Subcutaneous abdominal adipose tissue (tissue), 5 donors: ENCODE results near the gene TSC2.
"Not testable (repeated sequence)": the region's sequence is repeated elsewhere in the genome, so short reads cannot be mapped to it uniquely, and the experiment has no call there.

ENCODE experiments used
- H3K27ac ChIP-seq: one replicate; pipeline ENCODE4 v1.7.0; 2013; ENCODE audit warnings: low read depth, mild to moderate bottlenecking, inconsistent platforms, low read length, moderate library complexity
- H3K27me3 ChIP-seq, 5 donors: one replicate each; pipeline ENCODE4 v1.7.0; 2013; ENCODE audit warnings: low read length in 5 of 5, inconsistent platforms in 1 of 5; ENCODE audit not compliant: control insufficient read depth in 5 of 5, insufficient read depth in 4 of 5
- H3K36me3 ChIP-seq, 5 donors: one replicate each; pipeline ENCODE4 v1.7.0; 2013; ENCODE audit warnings: low read length in 5 of 5; ENCODE audit not compliant: control insufficient read depth in 5 of 5, insufficient read depth in 5 of 5
- H3K4me1 ChIP-seq, 5 donors: one replicate each; pipeline ENCODE4 v1.7.0; 2013; ENCODE audit warnings: low read length in 5 of 5, mild to moderate bottlenecking in 3 of 5, moderate library complexity in 1 of 5; ENCODE audit not compliant: control insufficient read depth in 5 of 5, insufficient read depth in 5 of 5
- H3K4me3 ChIP-seq, 5 donors: one replicate each; pipeline ENCODE4 v1.7.0; 2013; ENCODE audit warnings: low read length in 5 of 5, low read depth in 1 of 5
- H3K9ac ChIP-seq, 5 donors: one replicate each; pipeline ENCODE4 v1.7.0; 2013; ENCODE audit warnings: low read length in 5 of 5, mild to moderate bottlenecking in 4 of 5, moderate library complexity in 3 of 5
- H3K9me3 ChIP-seq, 5 donors: one replicate each; pipeline ENCODE4 v1.7.0; 2013; ENCODE audit warnings: low read length in 5 of 5; ENCODE audit not compliant: control insufficient read depth in 5 of 5
- donor health status: healthy.
- donor health status: healthy.
- donor health status: healthy.
- donor health status: healthy.
- donor health status: healthy.

TSC2 gene

DNA sequence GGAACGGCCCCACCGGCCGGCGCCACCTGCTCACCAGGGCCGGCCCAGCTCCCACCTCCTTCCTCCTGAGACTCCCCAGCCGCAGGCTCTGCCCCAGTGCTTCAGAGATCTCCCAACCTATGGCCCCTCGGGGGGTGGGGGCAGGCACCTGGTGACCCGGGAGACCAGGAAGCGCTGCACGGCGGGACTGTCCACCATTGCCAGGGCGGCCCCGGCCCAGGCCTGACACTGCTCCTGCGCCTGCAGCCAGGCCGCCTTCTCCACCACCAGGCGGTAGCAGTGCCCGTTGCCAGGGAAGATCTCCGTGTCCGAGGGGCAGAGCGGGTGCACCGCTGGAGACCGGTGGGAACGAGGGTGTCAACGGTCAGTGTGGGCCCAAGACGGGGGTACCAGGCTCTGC lies 69.6 kb downstream of the TSC2 start:
- peaks cover 0 to 28% (median 13%) of the 10 kb centered on the region in 5 donors for H3K36me3 ChIP-seq
- not testable (repeated sequence) for H3K9me3 ChIP-seq, H3K27ac ChIP-seq, H3K4me3 ChIP-seq, H3K9ac ChIP-seq, H3K27me3 ChIP-seq
- peaks cover 0 to 13% (median 6%) of the 10 kb centered on the region in 5 donors for H3K4me1 ChIP-seq

DNA sequence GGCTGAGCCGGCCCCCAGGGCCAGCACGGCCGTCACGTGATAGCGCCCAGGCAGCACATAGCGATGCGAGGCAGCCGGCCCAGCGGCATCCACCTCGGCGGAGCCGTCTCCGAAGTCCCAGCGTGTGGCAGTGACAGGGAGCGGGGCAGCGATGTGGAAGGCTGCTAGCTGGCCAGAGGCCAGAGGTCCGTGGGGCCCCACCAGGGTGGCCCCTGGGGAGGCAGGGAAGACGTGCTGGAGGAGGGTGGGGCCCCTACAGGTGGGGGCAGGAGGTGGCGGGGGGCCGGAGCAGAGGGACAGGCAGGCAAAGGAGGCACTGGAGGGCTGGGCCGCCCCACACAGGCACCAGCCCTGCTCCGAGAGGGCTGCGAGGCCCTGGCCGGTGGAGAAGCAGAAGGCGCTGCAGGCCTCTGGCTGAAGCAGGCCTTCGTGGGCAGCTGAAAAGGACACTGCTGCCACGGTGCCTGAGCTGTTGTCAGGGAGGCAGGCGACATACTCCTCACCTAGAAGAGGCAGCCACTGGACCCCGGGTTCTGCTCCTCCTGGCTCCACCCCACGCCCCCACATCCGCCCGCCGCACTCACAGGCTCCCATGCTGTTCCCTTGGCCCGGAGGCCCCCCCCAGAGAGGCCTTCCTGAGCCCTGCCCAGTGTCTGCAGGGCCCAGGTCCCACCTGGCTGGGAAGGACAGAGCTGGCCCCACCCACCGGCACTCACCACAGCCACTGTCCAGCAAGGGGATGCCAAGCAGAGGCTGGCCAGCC lies 70.4 kb downstream of the TSC2 start:
- not testable (repeated sequence) for H3K27ac ChIP-seq, H3K9me3 ChIP-seq, H3K27me3 ChIP-seq, H3K4me3 ChIP-seq, H3K9ac ChIP-seq
- H3K36me3 ChIP-seq = peaks cover 0 to 23% (median 10%) of the 10 kb centered on the region in 5 donors
- H3K4me1 ChIP-seq = peaks cover 2 to 21% (median 10%) of the 10 kb centered on the region in 5 donors

- not testable (repeated sequence) for H3K36me3 ChIP-seq, H3K9ac ChIP-seq, H3K27ac ChIP-seq, H3K4me3 ChIP-seq, H3K27me3 ChIP-seq, H3K9me3 ChIP-seq
- H3K4me1 ChIP-seq = peaks cover 2 to 51% (median 36%) of the 10 kb centered on the region in 5 donors
Observed at GRCh38 chr16:2121325-2121724, 73.5 kb downstream of the TSC2 start.

GRCh38 chr16:2121853-2122252 lies 74.1 kb downstream of the TSC2 start:
- peak overlapping the region in 1 of 5 donors; percentile 25 for H3K9ac ChIP-seq
- H3K27me3 ChIP-seq = no peaks in the 10 kb centered on the region
- no peak overlapping the region for H3K27ac ChIP-seq
- H3K4me3 ChIP-seq = no peak overlapping the region
- no peaks in the 10 kb centered on the region for H3K9me3 ChIP-seq
- peaks cover 2 to 56% (median 41%) of the 10 kb centered on the region in 5 donors for H3K4me1 ChIP-seq
- no peaks in the 10 kb centered on the region for H3K36me3 ChIP-seq

- Histone ChIP-seq H3K4me3 (no peak overlapping the region), H3K9me3 (no peaks in the 10 kb centered on the region), H3K4me1 (peaks cover 2 to 57% (median 47%) of the 10 kb centered on the region in 5 donors), H3K27me3 (no peaks in the 10 kb centered on the region), H3K9ac (no peak overlapping the region), H3K27ac (no peak overlapping the region), H3K36me3 (no peaks in the 10 kb centered on the region)
Observed at GRCh38 chr16:2122429-2122828, 74.6 kb downstream of the TSC2 start.

DNA sequence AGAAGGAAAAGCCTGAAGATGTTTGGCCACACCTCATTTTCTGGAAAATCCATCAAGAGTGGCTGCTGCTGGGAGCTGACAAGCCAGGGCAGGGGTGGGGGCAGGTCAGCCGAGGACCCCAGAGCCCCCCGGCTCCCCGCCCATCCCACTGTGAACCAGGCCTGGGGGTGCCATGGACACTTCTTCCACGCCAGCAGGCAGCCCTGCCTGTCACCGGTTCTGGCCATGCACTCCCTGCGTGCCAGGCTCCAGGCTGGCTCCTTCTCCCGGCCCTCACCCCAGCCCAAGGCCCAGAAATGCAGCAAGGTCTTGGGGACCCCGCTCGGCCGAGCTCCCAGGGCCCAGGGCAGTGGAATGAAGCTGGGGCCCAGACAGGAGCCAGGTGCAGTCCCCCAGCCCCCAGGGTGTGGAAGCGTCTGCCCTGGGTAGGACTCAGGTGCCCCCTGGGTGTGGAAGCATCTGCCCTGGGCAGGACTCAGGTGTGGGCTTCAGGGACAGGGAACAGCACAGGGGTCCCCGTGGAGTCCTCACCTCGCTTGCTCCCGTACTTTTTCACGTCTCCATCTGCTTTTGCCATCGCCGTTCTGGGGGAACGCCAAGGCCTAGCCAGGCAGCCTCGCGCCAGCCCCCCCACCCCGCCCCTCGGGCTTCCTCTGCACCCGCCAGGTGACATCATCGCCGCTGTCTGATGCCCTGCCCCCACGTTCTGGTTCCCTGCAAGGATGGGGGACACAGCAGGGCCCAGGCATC lies 75.3 kb downstream of the TSC2 start:
- not testable (repeated sequence) for H3K27me3 ChIP-seq, H3K9me3 ChIP-seq, H3K27ac ChIP-seq, H3K4me3 ChIP-seq, H3K36me3 ChIP-seq, H3K9ac ChIP-seq
- H3K4me1 ChIP-seq = peaks cover 2 to 60% (median 49%) of the 10 kb centered on the region in 5 donors

DNA sequence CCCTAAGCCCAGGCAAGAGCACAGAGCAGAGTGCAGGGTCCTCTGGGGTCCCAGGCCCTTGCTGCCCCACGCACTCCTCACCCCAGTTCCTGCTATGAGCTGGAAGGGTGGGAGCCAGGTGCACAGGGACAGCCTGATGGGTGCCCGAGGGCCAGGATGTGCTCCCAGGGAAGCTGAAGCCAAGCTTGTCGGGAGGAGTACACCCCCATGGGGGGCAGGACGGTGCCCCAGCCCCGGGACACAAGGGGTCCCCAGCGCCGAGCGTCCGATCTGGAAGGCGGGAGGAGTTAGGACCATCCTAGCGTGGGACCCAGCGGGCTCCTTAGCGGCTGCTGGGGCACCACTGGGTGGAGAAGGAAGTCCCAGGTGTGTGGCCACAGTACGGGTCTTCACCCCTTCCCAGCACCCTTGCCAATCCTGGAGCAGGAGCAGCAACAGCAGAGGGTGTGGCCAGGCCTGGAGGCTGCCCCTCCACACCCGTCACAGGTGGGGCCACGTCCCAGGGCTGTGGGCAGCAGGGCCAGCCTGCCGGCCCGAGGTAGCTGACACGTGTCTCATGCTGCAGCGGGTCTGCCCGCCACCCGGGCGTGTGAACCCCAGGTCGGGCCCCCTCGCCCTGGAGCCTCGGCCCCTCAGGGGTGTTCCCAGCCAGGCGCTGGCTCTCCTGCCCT lies 76.1 kb downstream of the TSC2 start:
- Histone ChIP-seq H3K27ac (peak overlapping the region; percentile 70), H3K9ac (peak overlapping the region in 1 of 5 donors; percentile 47), H3K4me1 (peaks cover 2 to 67% (median 51%) of the 10 kb centered on the region in 5 donors)
- not testable (repeated sequence) for H3K4me3 ChIP-seq, H3K27me3 ChIP-seq, H3K9me3 ChIP-seq, H3K36me3 ChIP-seq

DNA sequence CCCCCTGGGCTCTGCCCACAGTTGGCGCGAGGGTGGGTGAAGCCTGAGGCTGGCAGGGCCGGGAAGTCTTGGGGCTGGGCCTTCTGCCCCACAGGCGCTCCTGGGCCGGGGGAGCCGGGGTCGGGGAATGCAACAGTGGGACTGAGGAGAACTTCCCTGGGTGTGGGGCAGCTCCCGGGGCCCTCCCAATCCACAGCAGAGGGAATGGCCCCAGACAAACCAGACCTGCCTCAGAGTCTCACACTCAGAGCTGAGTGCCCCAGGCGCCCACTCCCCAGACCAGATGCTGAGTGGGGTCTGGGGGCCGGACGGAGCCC lies 76.5 kb downstream of the TSC2 start:
- peaks cover 2 to 69% (median 55%) of the 10 kb centered on the region in 5 donors for H3K4me1 ChIP-seq
- peak overlapping the region in 1 of 5 donors; percentile 38 for H3K4me3 ChIP-seq
- H3K36me3 ChIP-seq, H3K9me3 ChIP-seq, H3K27me3 ChIP-seq: not testable (repeated sequence)
- peak overlapping the region; percentile 70 for H3K27ac ChIP-seq
- peak overlapping the region in 1 of 5 donors; percentile 47 for H3K9ac ChIP-seq

DNA sequence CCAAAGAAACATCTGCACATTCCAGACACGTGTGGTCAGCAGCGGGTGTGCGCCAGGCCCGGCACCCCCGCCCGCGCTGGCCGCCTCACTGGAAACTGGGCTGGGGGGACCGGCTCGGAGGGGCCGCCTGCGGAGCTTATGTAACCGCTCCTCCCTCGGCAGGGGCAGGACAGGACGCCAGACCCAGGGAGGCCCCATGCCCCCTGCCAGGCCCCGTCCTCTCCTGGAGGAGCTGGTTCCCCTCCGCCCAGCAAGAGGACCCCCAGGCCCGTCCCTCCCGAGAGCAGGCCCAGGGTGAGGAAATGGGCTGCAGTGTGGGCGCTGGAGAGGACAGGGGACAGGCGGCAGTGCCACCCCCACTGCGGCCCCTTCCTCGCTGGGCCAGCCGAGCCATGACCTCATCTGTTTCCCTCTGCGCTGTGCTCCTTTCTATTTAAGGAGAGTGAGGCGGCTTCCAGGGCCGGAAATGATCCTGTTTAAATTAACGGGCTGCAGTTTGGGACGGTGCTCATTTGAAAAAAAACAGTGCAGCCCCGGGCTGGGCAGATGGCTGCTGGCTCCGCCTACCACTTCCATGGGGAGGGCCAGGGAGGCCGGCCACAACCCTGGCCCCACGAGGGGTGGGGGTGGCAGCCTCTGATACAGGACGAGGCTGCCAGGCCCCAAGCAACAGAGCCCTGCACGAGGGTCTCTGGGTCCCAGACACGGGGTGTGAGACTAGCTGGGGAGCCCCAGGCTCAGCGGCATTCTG lies 77.1 kb downstream of the TSC2 start:
- Histone ChIP-seq H3K27ac (peak overlapping the region; percentile 70), H3K4me1 (peaks cover 2 to 73% (median 60%) of the 10 kb centered on the region in 5 donors), H3K9ac (peak overlapping the region in 2 of 5 donors; percentile 30 to 59), H3K4me3 (peak overlapping the region in 3 of 5 donors; percentile 19 to 38 (median 38))
- not testable (repeated sequence) for H3K27me3 ChIP-seq, H3K36me3 ChIP-seq, H3K9me3 ChIP-seq
